Tibial nerve (tissue), 4 donors: ENCODE data around the gene KSR1. TPM values are rescaled to one million over a fixed set of nuclear protein-coding genes. Genes with fewer than 3 reads are reported as not detected.
A peak's percentile ranks its signal among the peaks of the same experiment; 100 is the strongest.

Source experiments
- DNase-seq, 2 donors: peaks; one replicate each; pipeline ENCODE4 v3.0.0-alpha.2; 2019; ENCODE audit warnings: low spot score in 2 of 2
- H3K27ac ChIP-seq, 4 donors: fragments of 200-600 bp; sonication (generic) in 3 of 4; one replicate each; pipeline ENCODE4 v1.5.1; 2017 to 2019; ENCODE audit warnings: mild to moderate bottlenecking in 1 of 4
- H3K27me3 ChIP-seq, 2 donors: fragments of 200-600 bp; sonication (generic) in 1 of 2; one replicate each; pipeline versions ENCODE4 v1.5.1 to v1.6.0; 2017 to 2019
- H3K36me3 ChIP-seq, 3 donors: fragments of 200-600 bp; sonication (generic); one replicate each; pipeline ENCODE4 v1.5.1; 2018 to 2019
- H3K4me1 ChIP-seq, 4 donors: fragments of 200-600 bp; sonication (generic) in 3 of 4; one replicate each; pipeline ENCODE4 v1.5.1; 2017 to 2019
- H3K4me3 ChIP-seq, 4 donors: fragments of 200-600 bp; sonication (generic) in 3 of 4; one replicate each; pipeline ENCODE4 v1.5.1; 2017 to 2019; ENCODE audit warnings: mild to moderate bottlenecking in 1 of 4, moderate library complexity in 1 of 4
- H3K9me3 ChIP-seq, 4 donors: fragments of 200-600 bp; sonication (generic) in 3 of 4; one replicate each; pipeline ENCODE4 v1.5.1; 2017 to 2019
- EP300 ChIP-seq, 2 donors: sonication (generic); formaldehyde crosslinking; IDR thresholded peaks; one replicate each; pipeline ENCODE4 v1.6.1; 2017; ENCODE audit warnings: antibody characterized with exemption in 2 of 2, mild to moderate bottlenecking in 1 of 2
- POLR2A ChIP-seq, 2 donors: fragments of 450-650 bp; IDR thresholded peaks; one replicate each; pipeline ENCODE4 v1.6.1; 2017; ENCODE audit warnings: antibody characterized with exemption in 2 of 2, mild to moderate bottlenecking in 2 of 2, moderate library complexity in 2 of 2
- WGBS, 2 donors: methylation state at CpG; one replicate each; pipeline ENCODE4 v1.1.5; 2018; 5-methylcytosine and 5-hydroxymethylcytosine counted together
- total RNA-seq, 4 donors: library from RNA; depleted of rRNA; stranded (reverse); fragments of >200 nt; gene quantifications; one replicate each; pipeline ENCODE4 v1.1.0, GENCODE V29; 2016
- TF ChIP-seq, protein P1 (sequence below), 5 experiments: fragments of 200-600 bp in 3 of 5; fragments of 450-650 bp in 2 of 5; sonication (generic) in 3 of 5; IDR thresholded peaks; one replicate each; pipeline ENCODE4 v1.5.1; 2016 to 2019; ENCODE audit warnings: antibody characterized with exemption in 5 of 5, mild to moderate bottlenecking in 3 of 5, moderate library complexity in 2 of 5

Gene KSR1
- total RNA-seq, 4 donors from 2014 or later = 45.1 to 110 (median 54.2) TPM

- peak overlapping the region in 2 of 4 donors; percentile 30 to 60 for H3K27ac ChIP-seq
- DNase-seq = no peak
Measured at GRCh38 chr17:27566671-27567562, 110.7 kb downstream of the KSR1 start.

GRCh38 chr17:27567563-27567859 lies 111.3 kb downstream of the KSR1 start:
- Histone ChIP-seq H3K4me3 (no peak overlapping the region), H3K27me3 (no peaks in the 10 kb centered on the region), H3K36me3 (peaks cover 0 to 4% (median 0%) of the 10 kb centered on the region in 3 donors), H3K4me1 (peaks cover 0 to 55% (median 29%) of the 10 kb centered on the region in 4 donors), H3K27ac (peak overlapping the region in 2 of 4 donors; percentile 30 to 60), H3K9me3 (no peaks in the 10 kb centered on the region)
- no peak for DNase-seq
- 60 to 92% methylated on average over 1 to 5 of the region's 5 CpGs for WGBS, 2 donors
- TF ChIP-seq, protein P1, sequence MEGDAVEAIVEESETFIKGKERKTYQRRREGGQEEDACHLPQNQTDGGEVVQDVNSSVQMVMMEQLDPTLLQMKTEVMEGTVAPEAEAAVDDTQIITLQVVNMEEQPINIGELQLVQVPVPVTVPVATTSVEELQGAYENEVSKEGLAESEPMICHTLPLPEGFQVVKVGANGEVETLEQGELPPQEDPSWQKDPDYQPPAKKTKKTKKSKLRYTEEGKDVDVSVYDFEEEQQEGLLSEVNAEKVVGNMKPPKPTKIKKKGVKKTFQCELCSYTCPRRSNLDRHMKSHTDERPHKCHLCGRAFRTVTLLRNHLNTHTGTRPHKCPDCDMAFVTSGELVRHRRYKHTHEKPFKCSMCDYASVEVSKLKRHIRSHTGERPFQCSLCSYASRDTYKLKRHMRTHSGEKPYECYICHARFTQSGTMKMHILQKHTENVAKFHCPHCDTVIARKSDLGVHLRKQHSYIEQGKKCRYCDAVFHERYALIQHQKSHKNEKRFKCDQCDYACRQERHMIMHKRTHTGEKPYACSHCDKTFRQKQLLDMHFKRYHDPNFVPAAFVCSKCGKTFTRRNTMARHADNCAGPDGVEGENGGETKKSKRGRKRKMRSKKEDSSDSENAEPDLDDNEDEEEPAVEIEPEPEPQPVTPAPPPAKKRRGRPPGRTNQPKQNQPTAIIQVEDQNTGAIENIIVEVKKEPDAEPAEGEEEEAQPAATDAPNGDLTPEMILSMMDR (IDR thresholded peaks at IDR 0.05) = no peak
- no peak for TF ChIP-seq POLR2A (IDR thresholded peaks at IDR 0.05)
- TF ChIP-seq EP300 (IDR thresholded peaks at IDR 0.05) = no peak

More at GRCh38 chr17:27566671-27567562, 110.7 kb downstream of the KSR1 start:
- no peaks in the 10 kb centered on the region for H3K27me3 ChIP-seq
- H3K36me3 ChIP-seq = peaks cover 0 to 4% (median 0%) of the 10 kb centered on the region in 3 donors
- H3K4me1 ChIP-seq = peaks cover 0 to 55% (median 29%) of the 10 kb centered on the region in 4 donors
- H3K4me3 ChIP-seq = no peak overlapping the region
- H3K9me3 ChIP-seq = no peaks in the 10 kb centered on the region
- TF ChIP-seq POLR2A (IDR thresholded peaks at IDR 0.05) = no peak
- TF ChIP-seq, protein P1 (IDR thresholded peaks at IDR 0.05) = no peak
- no peak for TF ChIP-seq EP300 (IDR thresholded peaks at IDR 0.05)
- 79 to 83% methylated on average over 13 to 14 of the region's 14 CpGs for WGBS, 2 donors

DNA sequence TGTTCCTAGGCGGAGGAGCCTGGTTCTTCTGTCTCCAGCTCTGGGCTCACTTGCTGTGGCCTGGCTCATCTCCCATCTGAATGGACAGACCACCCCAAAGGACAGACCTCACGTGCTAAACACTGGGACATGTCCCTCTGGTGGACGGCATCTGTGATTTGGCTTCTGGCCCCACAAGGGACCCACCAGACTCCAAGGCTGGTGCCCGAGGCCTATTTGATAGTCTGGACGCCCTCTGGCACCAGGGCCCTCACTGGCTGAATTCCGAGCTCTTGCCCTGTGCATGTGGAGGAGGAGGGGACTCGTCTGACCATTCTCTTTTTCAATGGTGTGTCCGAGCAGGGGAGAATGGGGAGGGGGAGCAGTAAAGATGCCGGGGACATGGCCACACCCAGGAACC lies 112.0 kb downstream of the KSR1 start:
- H3K9me3 ChIP-seq = no peaks in the 10 kb centered on the region
- peaks cover 0 to 4% (median 0%) of the 10 kb centered on the region in 3 donors for H3K36me3 ChIP-seq
- 57 to 67% methylated on average over 6 to 9 of the region's 9 CpGs for WGBS, 2 donors
- no peak for DNase-seq
- peaks cover 0 to 50% (median 29%) of the 10 kb centered on the region in 4 donors for H3K4me1 ChIP-seq
- H3K4me3 ChIP-seq = no peak overlapping the region
- TF ChIP-seq, protein P1 (IDR thresholded peaks at IDR 0.05) = no peak
- TF ChIP-seq EP300 (IDR thresholded peaks at IDR 0.05) (no peak), POLR2A (IDR thresholded peaks at IDR 0.05) (no peak)
- peak overlapping the region; percentile 30 to 74 (median 57) for H3K27ac ChIP-seq
- H3K27me3 ChIP-seq = no peaks in the 10 kb centered on the region

DNA sequence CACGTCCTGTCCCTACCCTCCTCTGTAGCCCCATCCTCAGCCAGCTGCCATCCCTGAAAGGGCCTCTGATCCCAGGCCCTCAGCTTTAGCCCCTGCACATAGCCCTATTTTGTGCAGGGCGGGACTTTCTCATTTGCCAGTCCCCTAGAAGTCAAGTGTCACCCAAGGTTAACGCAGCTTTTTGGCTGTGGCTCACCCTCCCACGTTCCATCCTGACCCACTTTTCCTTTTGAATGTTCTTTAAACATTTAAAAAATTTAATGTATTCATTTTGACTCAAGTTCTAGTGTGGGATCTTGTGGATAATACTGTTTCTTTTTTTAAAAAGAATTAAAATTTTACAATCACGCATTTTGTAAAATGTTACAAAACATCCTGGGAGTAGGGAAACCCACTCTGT lies 112.6 kb downstream of the KSR1 start:
- Histone ChIP-seq H3K27me3 (no peaks in the 10 kb centered on the region), H3K36me3 (peaks cover 0 to 4% (median 0%) of the 10 kb centered on the region in 3 donors), H3K4me3 (no peak overlapping the region), H3K9me3 (no peaks in the 10 kb centered on the region), H3K27ac (peak overlapping the region; percentile 35 to 74 (median 57)), H3K4me1 (peaks cover 0 to 49% (median 29%) of the 10 kb centered on the region in 4 donors)
- TF ChIP-seq, protein P1 (IDR thresholded peaks at IDR 0.05) = no peak
- TF ChIP-seq POLR2A (IDR thresholded peaks at IDR 0.05) = no peak
- TF ChIP-seq EP300 (IDR thresholded peaks at IDR 0.05) = no peak
- DNase-seq = no peak
- 51 to 55% methylated on average over 5 of the region's 5 CpGs for WGBS, 2 donors

DNA sequence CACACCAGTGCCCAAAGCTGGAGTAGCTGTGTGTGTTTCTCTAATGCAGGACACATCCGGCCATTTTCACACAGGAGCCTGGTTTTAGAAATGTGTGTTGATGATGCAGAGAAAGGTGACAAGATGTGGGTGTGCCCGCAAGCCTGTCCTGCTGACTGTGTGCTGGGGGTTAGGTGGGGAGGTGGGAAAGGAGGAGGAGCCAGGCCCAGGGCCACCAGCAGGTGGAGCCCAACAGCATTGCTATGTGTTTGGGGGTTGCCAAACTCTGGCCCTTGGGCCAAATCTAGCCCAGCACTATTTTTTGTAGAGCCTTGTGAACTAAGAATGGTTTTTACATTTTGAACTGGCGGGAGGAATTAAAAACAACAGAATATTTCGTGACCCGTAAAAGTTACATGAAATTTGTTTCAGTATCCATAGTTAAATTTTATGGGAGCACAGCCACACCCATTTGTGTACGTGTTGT lies 113.0 kb downstream of the KSR1 start:
- 69 to 74% methylated on average over 6 of the region's 6 CpGs for WGBS, 2 donors

More for the DNA sequence above, 113.0 kb downstream of the KSR1 start:
- DNase-seq = no peak
- H3K27me3 ChIP-seq = no peaks in the 10 kb centered on the region
- peaks cover 0 to 3% (median 0%) of the 10 kb centered on the region in 3 donors for H3K36me3 ChIP-seq
- TF ChIP-seq POLR2A (IDR thresholded peaks at IDR 0.05) (no peak), EP300 (IDR thresholded peaks at IDR 0.05) (no peak)
- TF ChIP-seq, protein P1 (IDR thresholded peaks at IDR 0.05) = peak; percentile 30 to 49 (median 41)
- no peaks in the 10 kb centered on the region for H3K9me3 ChIP-seq
- H3K4me3 ChIP-seq = no peak overlapping the region
- peak overlapping the region; percentile 35 to 74 (median 57) for H3K27ac ChIP-seq
- peaks cover 0 to 51% (median 29%) of the 10 kb centered on the region in 4 donors for H3K4me1 ChIP-seq
